HepG2 (cell line): ENCODE results near the gene LHX3. TPM values are rescaled to one million over a fixed set of nuclear protein-coding genes. Genes with fewer than 3 reads are reported as not detected.

ENCODE experiments used
- BCLAF1 ChIP-seq: fragments of 450-650 bp; IDR thresholded peaks from 2 replicates; pipeline ENCODE4 v1.6.1; 2017; ENCODE audit warnings: mild to moderate bottlenecking
- FOXP4 ChIP-seq: sonication (generic); formaldehyde crosslinking; IDR thresholded peaks from 2 replicates; pipeline ENCODE4 v1.4.0; 2020; ENCODE audit warnings: missing genetic modification reagents
- KAT8 ChIP-seq: IDR thresholded peaks from 2 replicates; pipeline ENCODE4 v1.6.1; 2016; ENCODE audit warnings: missing genetic modification reagents, missing compliant biosample characterization
- RORA ChIP-seq: sonication (generic); formaldehyde crosslinking; IDR thresholded peaks from 2 replicates; pipeline ENCODE4 v1.5.0; 2020; ENCODE audit warnings: mild to moderate bottlenecking, missing genetic modification reagents, moderate library complexity
- TBP ChIP-seq: sonication (generic); formaldehyde crosslinking; IDR thresholded peaks from 2 replicates; pipeline ENCODE4 v1.5.0; 2020; ENCODE audit warnings: missing genetic modification reagents
- TP53 ChIP-seq: sonication (generic); formaldehyde crosslinking; conservative IDR thresholded peaks from 2 replicates; pipeline ENCODE4 v1.4.0; 2020; ENCODE audit warnings: missing genetic modification reagents
- ZC3H4 ChIP-seq: sonication (generic); formaldehyde crosslinking; IDR thresholded peaks from 2 replicates; pipeline ENCODE4 v1.4.0; 2020; ENCODE audit warnings: missing genetic modification reagents, borderline replicate concordance
- ZNF615 ChIP-seq: sonication (generic); formaldehyde crosslinking; IDR thresholded peaks from 2 replicates; pipeline ENCODE4 v1.5.0; 2020; ENCODE audit warnings: mild to moderate bottlenecking, missing genetic modification reagents, borderline replicate concordance
- ZNF646 ChIP-seq: sonication (generic); formaldehyde crosslinking; IDR thresholded peaks from 2 replicates; pipeline ENCODE4 v1.9.0; 2021; ENCODE audit warnings: mild to moderate bottlenecking, missing genetic modification reagents
- ZNF720 ChIP-seq: sonication (generic); formaldehyde crosslinking; IDR thresholded peaks from 2 replicates; pipeline ENCODE4 v1.4.0; 2020; ENCODE audit warnings: missing genetic modification reagents
- ZSCAN12 ChIP-seq: sonication (generic); formaldehyde crosslinking; IDR thresholded peaks from 2 replicates; pipeline ENCODE4 v1.9.0; 2021; ENCODE audit warnings: mild to moderate bottlenecking, missing genetic modification reagents
- ZSCAN21 ChIP-seq: sonication (generic); formaldehyde crosslinking; IDR thresholded peaks from 2 replicates; pipeline ENCODE4 v1.8.0; 2022; ENCODE audit warnings: mild to moderate bottlenecking, missing genetic modification reagents, moderate library complexity, borderline replicate concordance
- ZUFSP ChIP-seq: sonication (generic); formaldehyde crosslinking; IDR thresholded peaks from 2 replicates; pipeline ENCODE4 v1.9.0; 2021; ENCODE audit warnings: missing genetic modification reagents, mild to moderate bottlenecking, borderline replicate concordance
- polyA plus RNA-seq, 8 experiments: library from polyadenylated mRNA; depleted of rRNA in 3 of 8; stranded (reverse) in 7 of 8; unstranded in 1 of 8; fragments of >200 nt; fragmentation: Illumina TruSeq in 4 of 8; extraction: Trizol in 4 of 8; gene quantifications; 2 replicates each; pipeline versions ENCODE4 v1.2.1 to v1.2.3, GENCODE V29; 2011 to 2016; ENCODE audit warnings: low read depth in 4 of 8, missing spikeins in 1 of 8, mixed read lengths in 1 of 8; ENCODE audit not compliant: insufficient read depth in 1 of 8
- total RNA-seq, 5 experiments: library from RNA; depleted of rRNA; stranded (reverse); fragments of >200 nt; fragmentation: Illumina TruSeq; extraction: Trizol; gene quantifications; 2 replicates each; pipeline ENCODE4 v1.2.3, GENCODE V29; 2016; ENCODE audit warnings: low read depth in 1 of 5

Gene LHX3
- total and polyA plus RNA-seq, 2 of the 13 experiments (the other 11 are each of a cell fraction or from before 2014, with no cell fraction given), result not detected

GRCh38 chr9:136171009-136171800, 33.7 kb downstream of the LHX3 start (continued):
- TF ChIP-seq ZC3H4 (CRISPR knock-in tag), result no peak
- TF ChIP-seq BCLAF1, result no peak
- no peak for TF ChIP-seq ZNF720 (CRISPR knock-in tag)
- no peak for TF ChIP-seq RORA
- no peak for TF ChIP-seq ZNF615
- no peak for TF ChIP-seq ZUFSP (CRISPR knock-in tag)
- TF ChIP-seq ZSCAN12 (CRISPR knock-in tag), result no peak
- TF ChIP-seq ZNF646 (CRISPR knock-in tag), result no peak
- no peak for TF ChIP-seq KAT8 (CRISPR knock-in tag)
- no peak for TF ChIP-seq ZSCAN21 (CRISPR knock-in tag)
- TF ChIP-seq TP53 (CRISPR knock-in tag), result no peak
- no peak for TF ChIP-seq TBP
- no peak for TF ChIP-seq FOXP4 (CRISPR knock-in tag)
